ENCODE data around the gene SEMA4D.

The SEMA4D gene

GRCh38 chr9:89413963-89414638, 83.8 kb downstream of the SEMA4D start:
- no peak overlapping the region for H3K4me3 ChIP-seq (ENCODE audit: low read depth, low read length)
- H3K27ac ChIP-seq, result no peak overlapping the region
- no peaks in the 10 kb centered on the region for H3K9me3 ChIP-seq (ENCODE audit: control insufficient read depth, low read length)
- TF ChIP-seq CTCF (IDR thresholded peaks at IDR 0.05), result no peak
- H3K4me2 ChIP-seq (ENCODE audit: low read length), result no peak overlapping the region
- no peaks in the 10 kb centered on the region for H3K36me3 ChIP-seq (ENCODE audit: control insufficient read depth, insufficient read depth, low read length)
- no peaks in the 10 kb centered on the region for H3K79me2 ChIP-seq
- no peak overlapping the region for H2AFZ ChIP-seq
- H3K4me1 ChIP-seq, result no peaks in the 10 kb centered on the region
- no peak overlapping the region for H3K9ac ChIP-seq
- H3K27me3 ChIP-seq (ENCODE audit: control insufficient read depth, insufficient read depth, low read length), result no peaks in the 10 kb centered on the region

GRCh38 chr9:89412951-89413350, 85.0 kb downstream of the SEMA4D start:
- H3K27ac ChIP-seq, result no peak overlapping the region

GRCh38 chr9:89412541-89412940, 85.4 kb downstream of the SEMA4D start:
- H3K4me1 ChIP-seq, result no peaks in the 10 kb centered on the region
- no peak for TF ChIP-seq CTCF (IDR thresholded peaks at IDR 0.05)
- no peak overlapping the region for H3K9ac ChIP-seq
- H3K27me3 ChIP-seq (ENCODE audit: control insufficient read depth, insufficient read depth, low read length), result no peaks in the 10 kb centered on the region
- H3K9me3 ChIP-seq (ENCODE audit: control insufficient read depth, low read length), result no peaks in the 10 kb centered on the region
- no peak overlapping the region for H3K4me2 ChIP-seq (ENCODE audit: low read length)
- no peak overlapping the region for H3K4me3 ChIP-seq (ENCODE audit: low read depth, low read length)
- H3K79me2 ChIP-seq, result no peaks in the 10 kb centered on the region
- no peak overlapping the region for H3K27ac ChIP-seq
- no peaks in the 10 kb centered on the region for H3K36me3 ChIP-seq (ENCODE audit: control insufficient read depth, insufficient read depth, low read length)
- no peak overlapping the region for H2AFZ ChIP-seq

More at GRCh38 chr9:89412951-89413350, 85.0 kb downstream of the SEMA4D start:
- Histone ChIP-seq H3K9me3 (ENCODE audit: control insufficient read depth, low read length) (no peaks in the 10 kb centered on the region), H3K27me3 (ENCODE audit: control insufficient read depth, insufficient read depth, low read length) (no peaks in the 10 kb centered on the region), H3K36me3 (ENCODE audit: control insufficient read depth, insufficient read depth, low read length) (no peaks in the 10 kb centered on the region), H3K4me3 (ENCODE audit: low read depth, low read length) (no peak overlapping the region), H3K79me2 (no peaks in the 10 kb centered on the region), H3K4me1 (no peaks in the 10 kb centered on the region), H2AFZ (no peak overlapping the region), H3K4me2 (ENCODE audit: low read length) (no peak overlapping the region), H3K9ac (no peak overlapping the region)
- no peak for TF ChIP-seq CTCF (IDR thresholded peaks at IDR 0.05)

- Histone ChIP-seq H3K4me2 (ENCODE audit: low read length) (no peak overlapping the region), H3K4me1 (no peaks in the 10 kb centered on the region), H3K27ac (no peak overlapping the region), H3K9ac (no peak overlapping the region), H3K9me3 (ENCODE audit: control insufficient read depth, low read length) (no peaks in the 10 kb centered on the region), H3K79me2 (no peaks in the 10 kb centered on the region), H2AFZ (no peak overlapping the region), H3K36me3 (ENCODE audit: control insufficient read depth, insufficient read depth, low read length) (no peaks in the 10 kb centered on the region), H3K4me3 (ENCODE audit: low read depth, low read length) (no peak overlapping the region), H3K27me3 (ENCODE audit: control insufficient read depth, insufficient read depth, low read length) (no peaks in the 10 kb centered on the region)
- TF ChIP-seq CTCF (IDR thresholded peaks at IDR 0.05), result no peak
Measured at GRCh38 chr9:89411759-89412158, 86.2 kb downstream of the SEMA4D start.

All from parathyroid adenoma (tissue), 2 donors.